K562 (cell line): ENCODE measurements around the gene TPRX2. TPM values are rescaled to one million over a fixed set of nuclear protein-coding genes. Genes with fewer than 3 reads are reported as not detected.

Source experiments
- BRD4 ChIP-seq: fragments of 200-600 bp; sonication (generic); IDR thresholded peaks from 2 replicates; pipeline ENCODE4 v1.6.1; 2017; ENCODE audit warnings: inconsistent platforms
- CHD2 ChIP-seq: IDR thresholded peaks from 2 replicates; pipeline ENCODE4 v1.6.1; 2011; ENCODE audit warnings: low read depth, low read length
- EGR1 ChIP-seq: fragments of 450-650 bp; conservative IDR thresholded peaks from 2 replicates; pipeline ENCODE4 v1.6.1; 2017; ENCODE audit warnings: mild to moderate bottlenecking
- FOXA3 ChIP-seq, 2 experiments: fragments of 450-650 bp in 1 of 2; sonication (generic) in 1 of 2; formaldehyde crosslinking; IDR thresholded peaks in 1 of 2; conservative IDR thresholded peaks in 1 of 2; 2 replicates each; pipeline versions ENCODE4 v1.4.0 to v1.8.0; 2020 to 2022; ENCODE audit warnings: mild to moderate bottlenecking in 2 of 2, missing genetic modification reagents in 1 of 2
- FOXJ2 ChIP-seq: fragments of 200-800 bp; sonication (Bioruptor generic); IDR thresholded peaks from 2 replicates; pipeline ENCODE4 v1.6.1; 2016; ENCODE audit warnings: missing genetic modification characterization, missing compliant biosample characterization
- MBD2 ChIP-seq: sonication (generic); IDR thresholded peaks from 2 replicates; pipeline ENCODE4 v1.6.1; 2016; ENCODE audit warnings: low read depth, borderline replicate concordance
- POLR2A ChIP-seq: fragments of 450-650 bp; conservative IDR thresholded peaks from 2 replicates; pipeline ENCODE4 v1.6.1; 2016
- SAFB2 ChIP-seq: fragments of 200-400 bp; formaldehyde crosslinking; IDR thresholded peaks from 2 replicates; pipeline ENCODE4 v1.6.1; 2018; ENCODE audit warnings: borderline replicate concordance, low read length, low read depth, moderate library complexity; ENCODE audit not compliant: severe bottlenecking
- SAP30 ChIP-seq: fragments of 200-600 bp; sonication (generic); IDR thresholded peaks from 2 replicates; pipeline ENCODE4 v1.6.1; 2012; ENCODE audit warnings: borderline replicate concordance, low read depth, mild to moderate bottlenecking, moderate library complexity, low read length, control low read depth, inconsistent platforms; ENCODE audit not compliant: insufficient read depth, poor library complexity, severe bottlenecking
- SMAD4 ChIP-seq: fragments of 250-450 bp; sonication (Bioruptor Pico); conservative IDR thresholded peaks from 2 replicates; pipeline ENCODE4 v1.8.0; 2021; ENCODE audit warnings: inconsistent platforms, mild to moderate bottlenecking, moderate library complexity
- THRAP3 ChIP-seq: fragments of 450-650 bp; IDR thresholded peaks from 2 replicates; pipeline ENCODE4 v1.6.1; 2016; ENCODE audit warnings: mild to moderate bottlenecking, inconsistent platforms, borderline replicate concordance
- ZC3H11A ChIP-seq: IDR thresholded peaks from 2 replicates; pipeline ENCODE4 v1.6.1; 2012; ENCODE audit warnings: low read depth, low read length, improper control_type of control experiment
- ZNF699 ChIP-seq: fragments of 250-450 bp; sonication (Bioruptor Pico); IDR thresholded peaks from 2 replicates; pipeline ENCODE4 v1.8.0; 2021; ENCODE audit warnings: mild to moderate bottlenecking, moderate library complexity; ENCODE audit not compliant: insufficient replicate concordance
- polyA plus RNA-seq, 8 experiments: library from polyadenylated mRNA; depleted of rRNA in 4 of 8; stranded (reverse) in 5 of 8; unstranded in 3 of 8; fragments of >200 nt; fragmentation: Nextera tagmentation in 2 of 8; fragmentation: Illumina TruSeq in 1 of 8; extraction: Ambion mirVana in 2 of 8; extraction: Trizol in 1 of 8; gene quantifications; 2 replicates each; pipeline versions ENCODE4 v1.2.1 to v1.2.3, GENCODE V29; 2011 to 2014; ENCODE audit warnings: inconsistent platforms in 1 of 8, missing spikeins in 1 of 8
- total RNA-seq, 7 experiments: library from RNA; depleted of rRNA in 6 of 7; stranded (reverse); fragments of >200 nt in 6 of 7; fragmentation: Illumina TruSeq in 2 of 7; extraction: Trizol in 2 of 7; gene quantifications; 2 replicates each; pipeline versions ENCODE4 v1.2.1 to v1.2.3, GENCODE V29; 2011 to 2021; ENCODE audit warnings: low replicate concordance in 1 of 7
- TF ChIP-seq, protein P1 (sequence below): sonication (generic); formaldehyde crosslinking; IDR thresholded peaks from 2 replicates; pipeline ENCODE4 v1.8.0; 2023; ENCODE audit warnings: missing genetic modification reagents, mild to moderate bottlenecking, borderline replicate concordance
- TF ChIP-seq, protein P2 (sequence below): sonication (generic); formaldehyde crosslinking; IDR thresholded peaks from 2 replicates; pipeline ENCODE4 v1.8.0; 2022; ENCODE audit warnings: mild to moderate bottlenecking, missing genetic modification reagents
- TF ChIP-seq, protein P3 (sequence below): sonication (generic); formaldehyde crosslinking; IDR thresholded peaks from 2 replicates; pipeline ENCODE4 v1.8.1; 2023; ENCODE audit warnings: mild to moderate bottlenecking, missing genetic modification reagents
- TF ChIP-seq, protein P4 (sequence below): fragments of 250-450 bp; sonication (Bioruptor Pico); IDR thresholded peaks from 2 replicates; pipeline ENCODE4 v1.8.0; 2021; ENCODE audit warnings: moderate library complexity, mild to moderate bottlenecking, inconsistent platforms

The TPRX2 gene
- total and polyA plus RNA-seq, 9 of the 15 experiments (the other 6 are each of a cell fraction or from before 2014, with no cell fraction given), result not detected

DNA sequence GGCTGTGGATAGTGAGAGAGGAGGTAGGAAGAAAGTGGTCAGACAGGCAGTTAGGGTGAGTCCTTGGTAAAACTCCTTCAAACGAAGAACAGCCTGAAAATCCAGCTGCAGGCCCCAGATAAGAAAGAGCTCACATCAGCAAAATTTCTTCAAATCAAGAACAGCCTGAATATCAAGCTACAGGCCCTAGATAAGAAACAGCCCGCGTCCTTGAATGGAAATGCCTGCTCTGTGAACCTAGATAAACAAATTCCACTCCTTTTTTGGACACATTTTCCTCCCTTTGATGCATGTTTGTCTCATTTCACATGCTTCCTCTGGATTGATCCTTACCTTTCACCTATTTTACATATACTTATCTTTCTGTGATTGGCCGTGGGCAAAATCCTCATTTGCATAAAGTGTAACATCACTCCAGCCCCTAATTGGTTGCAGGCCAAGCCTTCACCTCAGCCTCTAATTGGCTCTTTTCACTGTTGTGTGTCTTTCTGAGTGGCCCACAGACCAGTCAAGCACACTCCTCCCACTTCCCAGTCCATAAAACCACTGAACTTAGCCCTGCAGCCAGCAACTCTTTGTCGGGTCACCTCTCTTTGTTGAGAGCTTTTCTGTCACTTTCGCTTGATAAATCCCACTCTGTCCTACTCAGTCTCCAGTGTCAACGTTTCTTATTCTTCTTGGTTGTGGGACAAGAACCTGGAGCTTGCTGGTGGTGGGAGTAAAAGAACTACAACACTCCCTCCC, 33.1 kb downstream of the TPRX2 start (continued):
- TF ChIP-seq, protein P1, sequence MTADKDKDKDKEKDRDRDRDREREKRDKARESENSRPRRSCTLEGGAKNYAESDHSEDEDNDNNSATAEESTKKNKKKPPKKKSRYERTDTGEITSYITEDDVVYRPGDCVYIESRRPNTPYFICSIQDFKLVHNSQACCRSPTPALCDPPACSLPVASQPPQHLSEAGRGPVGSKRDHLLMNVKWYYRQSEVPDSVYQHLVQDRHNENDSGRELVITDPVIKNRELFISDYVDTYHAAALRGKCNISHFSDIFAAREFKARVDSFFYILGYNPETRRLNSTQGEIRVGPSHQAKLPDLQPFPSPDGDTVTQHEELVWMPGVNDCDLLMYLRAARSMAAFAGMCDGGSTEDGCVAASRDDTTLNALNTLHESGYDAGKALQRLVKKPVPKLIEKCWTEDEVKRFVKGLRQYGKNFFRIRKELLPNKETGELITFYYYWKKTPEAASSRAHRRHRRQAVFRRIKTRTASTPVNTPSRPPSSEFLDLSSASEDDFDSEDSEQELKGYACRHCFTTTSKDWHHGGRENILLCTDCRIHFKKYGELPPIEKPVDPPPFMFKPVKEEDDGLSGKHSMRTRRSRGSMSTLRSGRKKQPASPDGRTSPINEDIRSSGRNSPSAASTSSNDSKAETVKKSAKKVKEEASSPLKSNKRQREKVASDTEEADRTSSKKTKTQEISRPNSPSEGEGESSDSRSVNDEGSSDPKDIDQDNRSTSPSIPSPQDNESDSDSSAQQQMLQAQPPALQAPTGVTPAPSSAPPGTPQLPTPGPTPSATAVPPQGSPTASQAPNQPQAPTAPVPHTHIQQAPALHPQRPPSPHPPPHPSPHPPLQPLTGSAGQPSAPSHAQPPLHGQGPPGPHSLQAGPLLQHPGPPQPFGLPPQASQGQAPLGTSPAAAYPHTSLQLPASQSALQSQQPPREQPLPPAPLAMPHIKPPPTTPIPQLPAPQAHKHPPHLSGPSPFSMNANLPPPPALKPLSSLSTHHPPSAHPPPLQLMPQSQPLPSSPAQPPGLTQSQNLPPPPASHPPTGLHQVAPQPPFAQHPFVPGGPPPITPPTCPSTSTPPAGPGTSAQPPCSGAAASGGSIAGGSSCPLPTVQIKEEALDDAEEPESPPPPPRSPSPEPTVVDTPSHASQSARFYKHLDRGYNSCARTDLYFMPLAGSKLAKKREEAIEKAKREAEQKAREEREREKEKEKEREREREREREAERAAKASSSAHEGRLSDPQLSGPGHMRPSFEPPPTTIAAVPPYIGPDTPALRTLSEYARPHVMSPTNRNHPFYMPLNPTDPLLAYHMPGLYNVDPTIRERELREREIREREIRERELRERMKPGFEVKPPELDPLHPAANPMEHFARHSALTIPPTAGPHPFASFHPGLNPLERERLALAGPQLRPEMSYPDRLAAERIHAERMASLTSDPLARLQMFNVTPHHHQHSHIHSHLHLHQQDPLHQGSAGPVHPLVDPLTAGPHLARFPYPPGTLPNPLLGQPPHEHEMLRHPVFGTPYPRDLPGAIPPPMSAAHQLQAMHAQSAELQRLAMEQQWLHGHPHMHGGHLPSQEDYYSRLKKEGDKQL, result peak; percentile 7; the same call in 1 of the 2 replicates
- no peak for TF ChIP-seq ZNF699 (CRISPR knock-in tag)
- no peak for TF ChIP-seq SAFB2
- peak; percentile 99 for TF ChIP-seq SMAD4 (CRISPR knock-in tag)
- TF ChIP-seq FOXA3 (CRISPR knock-in tag; conservative IDR thresholded peaks at IDR 0.05 in 1 of 2, IDR thresholded peaks at IDR 0.05 in 1 of 2), result peak in 1 of 2 experiments; percentile 56; a peak in 1 of 4 replicates
- TF ChIP-seq POLR2A, result peak; percentile 83
- no peak for TF ChIP-seq SAP30
- no peak for TF ChIP-seq THRAP3
- no peak for TF ChIP-seq BRD4
- TF ChIP-seq, protein P2, sequence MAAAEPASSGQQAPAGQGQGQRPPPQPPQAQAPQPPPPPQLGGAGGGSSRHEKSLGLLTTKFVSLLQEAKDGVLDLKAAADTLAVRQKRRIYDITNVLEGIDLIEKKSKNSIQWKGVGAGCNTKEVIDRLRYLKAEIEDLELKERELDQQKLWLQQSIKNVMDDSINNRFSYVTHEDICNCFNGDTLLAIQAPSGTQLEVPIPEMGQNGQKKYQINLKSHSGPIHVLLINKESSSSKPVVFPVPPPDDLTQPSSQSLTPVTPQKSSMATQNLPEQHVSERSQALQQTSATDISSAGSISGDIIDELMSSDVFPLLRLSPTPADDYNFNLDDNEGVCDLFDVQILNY (CRISPR knock-in tag), result no peak
- TF ChIP-seq EGR1, result no peak; the same call in 1 of the 2 replicates
- TF ChIP-seq, protein P3, sequence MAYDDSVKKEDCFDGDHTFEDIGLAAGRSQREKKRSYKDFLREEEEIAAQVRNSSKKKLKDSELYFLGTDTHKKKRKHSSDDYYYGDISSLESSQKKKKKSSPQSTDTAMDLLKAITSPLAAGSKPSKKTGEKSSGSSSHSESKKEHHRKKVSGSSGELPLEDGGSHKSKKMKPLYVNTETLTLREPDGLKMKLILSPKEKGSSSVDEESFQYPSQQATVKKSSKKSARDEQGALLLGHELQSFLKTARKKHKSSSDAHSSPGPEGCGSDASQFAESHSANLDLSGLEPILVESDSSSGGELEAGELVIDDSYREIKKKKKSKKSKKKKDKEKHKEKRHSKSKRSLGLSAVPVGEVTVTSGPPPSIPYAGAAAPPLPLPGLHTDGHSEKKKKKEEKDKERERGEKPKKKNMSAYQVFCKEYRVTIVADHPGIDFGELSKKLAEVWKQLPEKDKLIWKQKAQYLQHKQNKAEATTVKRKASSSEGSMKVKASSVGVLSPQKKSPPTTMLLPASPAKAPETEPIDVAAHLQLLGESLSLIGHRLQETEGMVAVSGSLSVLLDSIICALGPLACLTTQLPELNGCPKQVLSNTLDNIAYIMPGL (CRISPR knock-in tag), result no peak
- TF ChIP-seq, protein P4, sequence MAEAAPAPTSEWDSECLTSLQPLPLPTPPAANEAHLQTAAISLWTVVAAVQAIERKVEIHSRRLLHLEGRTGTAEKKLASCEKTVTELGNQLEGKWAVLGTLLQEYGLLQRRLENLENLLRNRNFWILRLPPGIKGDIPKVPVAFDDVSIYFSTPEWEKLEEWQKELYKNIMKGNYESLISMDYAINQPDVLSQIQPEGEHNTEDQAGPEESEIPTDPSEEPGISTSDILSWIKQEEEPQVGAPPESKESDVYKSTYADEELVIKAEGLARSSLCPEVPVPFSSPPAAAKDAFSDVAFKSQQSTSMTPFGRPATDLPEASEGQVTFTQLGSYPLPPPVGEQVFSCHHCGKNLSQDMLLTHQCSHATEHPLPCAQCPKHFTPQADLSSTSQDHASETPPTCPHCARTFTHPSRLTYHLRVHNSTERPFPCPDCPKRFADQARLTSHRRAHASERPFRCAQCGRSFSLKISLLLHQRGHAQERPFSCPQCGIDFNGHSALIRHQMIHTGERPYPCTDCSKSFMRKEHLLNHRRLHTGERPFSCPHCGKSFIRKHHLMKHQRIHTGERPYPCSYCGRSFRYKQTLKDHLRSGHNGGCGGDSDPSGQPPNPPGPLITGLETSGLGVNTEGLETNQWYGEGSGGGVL (CRISPR knock-in tag), result no peak
- no peak for TF ChIP-seq ZC3H11A
- peak; percentile 42; the same call in 1 of the 2 replicates for TF ChIP-seq CHD2
- peak; percentile 93 for TF ChIP-seq FOXJ2 (tag)
- TF ChIP-seq MBD2, result peak; percentile 79
